Measurements from ENCODE around the gene PLCD3.

Gene PLCD3

GRCh38 chr17:45160447-45161287 lies 28.4 kb upstream of the PLCD3 start:
- Histone ChIP-seq H3F3A (ENCODE audit: control insufficient read depth, insufficient read depth) (peaks cover 3% of the 10 kb centered on the region; the same call in 1 of the 2 replicates), H3K4me2 (ENCODE audit: low read length) (peak overlapping the region; percentile 75), H3K9me3 (ENCODE audit: control insufficient read depth, insufficient read depth, low read length) (no peaks in the 10 kb centered on the region), H3K36me3 (ENCODE audit: control insufficient read depth, low read length) (peaks cover 19% of the 10 kb centered on the region), H3K79me2 (ENCODE audit: control insufficient read depth, low read length) (peaks cover 34% of the 10 kb centered on the region), H3K27ac (ENCODE audit: low read depth, low read length) (peak overlapping the region; percentile 68), H3K9me2 (replicated peaks; ENCODE audit: control insufficient read depth, low read length) (no peaks in the 10 kb centered on the region), H3K27me3 (ENCODE audit: control insufficient read depth, low read length) (no peaks in the 10 kb centered on the region), H4K20me1 (ENCODE audit: control insufficient read depth, insufficient read depth, low read depth, low read length) (no peaks in the 10 kb centered on the region), H3K4me1 (ENCODE audit: control insufficient read depth, low read length) (peaks cover 18% of the 10 kb centered on the region), H3K4me3 (ENCODE audit: low read length) (peak overlapping the region; percentile 85)
- TF ChIP-seq EZH2phosphoT487 (IDR thresholded peaks at IDR 0.05; ENCODE audit: borderline replicate concordance, low read length) (no peak), CTCF (IDR thresholded peaks at IDR 0.05; ENCODE audit: low read depth, low read length, poor library complexity, severe bottlenecking) (peak; percentile 45)

GRCh38 chr17:45156242-45156641 lies 23.9 kb upstream of the PLCD3 start:
- Histone ChIP-seq H3K4me3 (ENCODE audit: low read length) (no peak overlapping the region), H4K20me1 (ENCODE audit: control insufficient read depth, insufficient read depth, low read depth, low read length) (peaks cover 2% of the 10 kb centered on the region; the same call in 1 of the 2 replicates), H3K27ac (ENCODE audit: low read depth, low read length) (no peak overlapping the region), H3K9me2 (replicated peaks; ENCODE audit: control insufficient read depth, low read length) (no peaks in the 10 kb centered on the region), H3F3A (ENCODE audit: control insufficient read depth, insufficient read depth) (peaks cover 10% of the 10 kb centered on the region), H3K27me3 (ENCODE audit: control insufficient read depth, low read length) (no peaks in the 10 kb centered on the region), H3K36me3 (ENCODE audit: control insufficient read depth, low read length) (peaks cover 19% of the 10 kb centered on the region), H3K9me3 (ENCODE audit: control insufficient read depth, insufficient read depth, low read length) (no peaks in the 10 kb centered on the region), H3K4me2 (ENCODE audit: low read length) (no peak overlapping the region), H3K79me2 (ENCODE audit: control insufficient read depth, low read length) (peaks cover 34% of the 10 kb centered on the region), H3K4me1 (ENCODE audit: control insufficient read depth, low read length) (peaks cover 14% of the 10 kb centered on the region)
- TF ChIP-seq CTCF (IDR thresholded peaks at IDR 0.05; ENCODE audit: low read depth, low read length, poor library complexity, severe bottlenecking) (no peak), EZH2phosphoT487 (IDR thresholded peaks at IDR 0.05; ENCODE audit: borderline replicate concordance, low read length) (no peak)

- no peaks in the 10 kb centered on the region for H3K9me3 ChIP-seq (ENCODE audit: control insufficient read depth, insufficient read depth, low read length)
- peaks cover 17% of the 10 kb centered on the region for H3F3A ChIP-seq (ENCODE audit: control insufficient read depth, insufficient read depth)
- H3K27ac ChIP-seq (ENCODE audit: low read depth, low read length), result no peak overlapping the region
- H3K4me3 ChIP-seq (ENCODE audit: low read length), result no peak overlapping the region
- H3K4me1 ChIP-seq (ENCODE audit: control insufficient read depth, low read length), result peaks cover 21% of the 10 kb centered on the region
- no peak overlapping the region for H3K4me2 ChIP-seq (ENCODE audit: low read length)
- no peaks in the 10 kb centered on the region for H3K27me3 ChIP-seq (ENCODE audit: control insufficient read depth, low read length)
- TF ChIP-seq CTCF (IDR thresholded peaks at IDR 0.05; ENCODE audit: low read depth, low read length, poor library complexity, severe bottlenecking) (no peak), EZH2phosphoT487 (IDR thresholded peaks at IDR 0.05; ENCODE audit: borderline replicate concordance, low read length) (no peak)
- no peaks in the 10 kb centered on the region for H3K9me2 ChIP-seq (replicated peaks; ENCODE audit: control insufficient read depth, low read length)
- H3K36me3 ChIP-seq (ENCODE audit: control insufficient read depth, low read length), result peaks cover 11% of the 10 kb centered on the region
- peaks cover 27% of the 10 kb centered on the region for H3K79me2 ChIP-seq (ENCODE audit: control insufficient read depth, low read length)
- H4K20me1 ChIP-seq (ENCODE audit: control insufficient read depth, insufficient read depth, low read depth, low read length), result peaks cover 2% of the 10 kb centered on the region; the same call in 1 of the 2 replicates
Observed at GRCh38 chr17:45155483-45155882, 23.2 kb upstream of the PLCD3 start.

All from DOHH2 (cell line).